Fibroblast of mammary gland (primary cell): Measurements from ENCODE around the gene PIK3CG.
"Not testable (repeated sequence)": the region's sequence is repeated elsewhere in the genome, so short reads cannot be mapped to it uniquely, and the experiment has no call there.

ENCODE experiments used
- DNase-seq: peaks from one replicate; pipeline ENCODE4 v3.0.0-alpha.2; 2010; ENCODE audit warnings: low read depth
- H3K4me3 ChIP-seq: 2 replicates; pipeline ENCODE4 v1.5.1; 2011; ENCODE audit warnings: low read depth, mild to moderate bottlenecking, low read length, moderate library complexity; ENCODE audit not compliant: control insufficient read depth
- CTCF ChIP-seq: conservative IDR thresholded peaks from 2 replicates; pipeline ENCODE4 v1.5.1; 2011; ENCODE audit warnings: low read depth, low read length, inconsistent platforms; ENCODE audit not compliant: control insufficient read depth, insufficient read depth

The PIK3CG gene

GRCh38 chr7:106824458-106824857, 40.6 kb upstream of the PIK3CG start:
- TF ChIP-seq CTCF, result no peak
- H3K4me3 ChIP-seq, result no peak overlapping the region
- DNase-seq, result peak; percentile 38

GRCh38 chr7:106827626-106828025, 37.5 kb upstream of the PIK3CG start:
- no peak overlapping the region for H3K4me3 ChIP-seq
- TF ChIP-seq CTCF, result no peak
- no peak for DNase-seq

- no peak for DNase-seq
- no peak for TF ChIP-seq CTCF
- H3K4me3 ChIP-seq, result no peak overlapping the region
Measured at GRCh38 chr7:106829496-106829895, 35.6 kb upstream of the PIK3CG start.

- not testable (repeated sequence) for DNase-seq
Measured at GRCh38 chr7:106830896-106831295, 34.2 kb upstream of the PIK3CG start.

GRCh38 chr7:106836816-106837215, 28.3 kb upstream of the PIK3CG start:
- DNase-seq, result no peak
- TF ChIP-seq CTCF, result no peak
- H3K4me3 ChIP-seq, result no peak overlapping the region

More at GRCh38 chr7:106830896-106831295, 34.2 kb upstream of the PIK3CG start:
- not testable (repeated sequence) for H3K4me3 ChIP-seq

GRCh38 chr7:106839511-106839910, 25.6 kb upstream of the PIK3CG start:
- DNase-seq, result no peak
- TF ChIP-seq CTCF, result no peak
- no peak overlapping the region for H3K4me3 ChIP-seq

GRCh38 chr7:106840342-106840741, 24.7 kb upstream of the PIK3CG start:
- DNase-seq, result peak; percentile 89
- no peak for TF ChIP-seq CTCF

More at GRCh38 chr7:106840342-106840741, 24.7 kb upstream of the PIK3CG start:
- H3K4me3 ChIP-seq, result no peak overlapping the region
